Gastrocnemius medialis (tissue), 4 donors: ENCODE data around the gene PCYOX1L.

Experiments
- CTCF ChIP-seq, 5 experiments: fragments of 450-650 bp in 3 of 5; fragments of 200-600 bp in 2 of 5; sonication (generic) in 2 of 5; IDR thresholded peaks in 4 of 5; conservative IDR thresholded peaks in 1 of 5; 1 replicate in 4 of 5; 2 replicates in 1 of 5; pipeline ENCODE4 v1.5.1; 2016 to 2019; ENCODE audit warnings: antibody characterized with exemption in 5 of 5, mild to moderate bottlenecking in 3 of 5, moderate library complexity in 3 of 5
- POLR2A ChIP-seq, 2 donors: fragments of 450-650 bp; IDR thresholded peaks; one replicate each; pipeline ENCODE4 v1.6.1; 2017; ENCODE audit warnings: antibody characterized with exemption in 2 of 2, mild to moderate bottlenecking in 2 of 2, moderate library complexity in 2 of 2

GRCh38 chr5:149378241-149378820 lies 20.5 kb downstream of the PCYOX1L start:
- TF ChIP-seq CTCF (IDR thresholded peaks at IDR 0.05 in 4 of 5, conservative IDR thresholded peaks at IDR 0.05 in 1 of 5) (no peak), POLR2A (IDR thresholded peaks at IDR 0.05) (no peak)
